GM12878 (cell line): ENCODE results near the gene PRMT7. TPM values are rescaled to one million over a fixed set of nuclear protein-coding genes. Genes with fewer than 3 reads are reported as not detected.

ENCODE experiments used
- ATAC-seq: fragments of 200-7000 bp; cut with Tn5 transposase; 3 replicates; pipeline ENCODE4 v1.9.1; 2020; ENCODE audit warnings: mild to moderate bottlenecking, moderate library complexity
- BruUV-seq: library from RNA; stranded (reverse); fragments of 400-500 nt; replicated peaks from 2 replicates; lab custom pipeline; 2021; lab: Mats Ljungman, UMichigan
- CTCF ChIA-PET: fragments of 300-600 bp; sonication (Branson Sonifier 250); formaldehyde crosslinking; extraction: SDS; loops from one replicate; lab custom pipeline; 2021; ENCODE audit warnings: inconsistent platforms; lab: Yijun Ruan, JAX
- POLR2A ChIA-PET: fragments of 350-600 bp; formaldehyde crosslinking; extraction: SDS; loops from one replicate; lab custom pipeline; 2021; ENCODE audit warnings: inconsistent platforms; lab: Charles Lee
- RAD21 ChIA-PET: fragments of 300-600 bp; sonication (Branson Sonifier 250); formaldehyde crosslinking; loops from one replicate; lab custom pipeline; 2023; ENCODE audit warnings: antibody characterized with exemption; ENCODE audit not compliant: unreplicated experiment; lab: Charles Lee
- SMC1A ChIA-PET: fragments of 300-600 bp; sonication (Branson Sonifier 250); formaldehyde crosslinking; loops from one replicate; lab custom pipeline; 2023; ENCODE audit not compliant: unreplicated experiment, uncharacterized antibody; lab: Charles Lee
- DNase-seq: peaks from one replicate; pipeline ENCODE4 v3.0.0-alpha.2; 2011; ENCODE audit warnings: low read depth, low spot score
- FAIRE-seq: peaks from 3 replicates; lab custom pipeline; 2011; peaks lifted over from hg19 to GRCh38; lab: Jason Lieb, UNC
- H2AFZ ChIP-seq: 2 replicates; pipeline ENCODE4 v1.6.0; 2011; ENCODE audit warnings: low read depth, low read length, control low read depth; ENCODE audit not compliant: control insufficient read depth
- H3K27ac ChIP-seq: 2 replicates; pipeline ENCODE4 v1.5.1; 2011; ENCODE audit warnings: control low read depth; ENCODE audit not compliant: control insufficient read depth, insufficient read depth
- H3K27me3 ChIP-seq, 2 experiments: replicated peaks in 1 of 2; 2 replicates each; pipeline versions ENCODE4 v1.6.0 to v1.6.1; 2011; ENCODE audit warnings: low read length in 1 of 2; ENCODE audit not compliant: control insufficient read depth in 2 of 2, insufficient read depth in 2 of 2
- H3K36me3 ChIP-seq, 2 experiments: 2 replicates each; pipeline ENCODE4 v1.5.1; 2011; ENCODE audit warnings: low read length in 1 of 2; ENCODE audit not compliant: control insufficient read depth in 2 of 2, insufficient read depth in 2 of 2
- H3K4me1 ChIP-seq: 2 replicates; pipeline ENCODE4 v1.6.1; 2011; ENCODE audit warnings: mild to moderate bottlenecking, low read length, moderate library complexity, mixed read lengths; ENCODE audit not compliant: control insufficient read depth, insufficient read depth
- H3K4me2 ChIP-seq: 2 replicates; pipeline ENCODE4 v1.6.0; 2011; ENCODE audit warnings: control low read depth; ENCODE audit not compliant: control insufficient read depth, insufficient read depth
- H3K4me3 ChIP-seq: fragments of 200-600 bp; sonication (generic); 2 replicates; pipeline ENCODE4 v1.5.1; 2016
- H3K79me2 ChIP-seq: 2 replicates; pipeline ENCODE4 v1.6.0; 2011; ENCODE audit warnings: low read length; ENCODE audit not compliant: control insufficient read depth, insufficient read depth
- H3K9ac ChIP-seq: 2 replicates; pipeline ENCODE4 v1.8.0; 2011; ENCODE audit warnings: low read length, control low read depth, mixed read lengths; ENCODE audit not compliant: control insufficient read depth, insufficient read depth
- H3K9me3 ChIP-seq: replicated peaks from 3 replicates; pipeline ENCODE4 v1.5.1; 2011; ENCODE audit warnings: mild to moderate bottlenecking, low read length; ENCODE audit not compliant: control insufficient read depth, insufficient read depth
- H4K20me1 ChIP-seq: 2 replicates; pipeline ENCODE4 v1.6.0; 2011; ENCODE audit not compliant: control insufficient read depth, insufficient read depth
- CBX5 ChIP-seq: sonication (generic); IDR thresholded peaks from 2 replicates; pipeline ENCODE4 v1.6.1; 2016; ENCODE audit warnings: low read depth, moderate library complexity, mild to moderate bottlenecking, inconsistent platforms
- MAX ChIP-seq: IDR thresholded peaks from 2 replicates; pipeline ENCODE4 v1.6.1; 2012; ENCODE audit warnings: low read depth, low read length, improper control_type of control experiment
- POU2F2 ChIP-seq: IDR thresholded peaks from 3 replicates; pipeline ENCODE4 v1.6.1; 2011; ENCODE audit warnings: low read depth, mild to moderate bottlenecking, low read length, borderline replicate concordance
- RELA ChIP-seq: fragments of 450-650 bp; IDR thresholded peaks from 2 replicates; pipeline ENCODE4 v1.8.0; 2014; ENCODE audit warnings: borderline replicate concordance; ENCODE audit not compliant: partially characterized antibody
- SPI1 ChIP-seq: IDR thresholded peaks from 2 replicates; pipeline ENCODE4 v1.6.1; 2011; ENCODE audit warnings: low read depth, mild to moderate bottlenecking, low read length, moderate library complexity, borderline replicate concordance; ENCODE audit not compliant: insufficient read depth
- TCF7 ChIP-seq: IDR thresholded peaks from 2 replicates; pipeline ENCODE4 v1.6.1; 2014; ENCODE audit warnings: antibody characterized with exemption, borderline replicate concordance
- ZNF217 ChIP-seq: fragments of 450-650 bp; IDR thresholded peaks from 2 replicates; pipeline ENCODE4 v1.6.1; 2017; ENCODE audit warnings: antibody characterized with exemption, mild to moderate bottlenecking
- ZNF384 ChIP-seq: IDR thresholded peaks from 2 replicates; pipeline ENCODE4 v1.6.1; 2012; ENCODE audit warnings: low read depth, mild to moderate bottlenecking, low read length, improper control_type of control experiment, borderline replicate concordance
- WGBS: methylation state at CpG from one replicate; pipeline ENCODE4 v1.1.6; 2016; ENCODE audit warnings: low lambda C conversion rate; ENCODE audit not compliant: insufficient replicate concordance, insufficient coverage; ENCODE audit errors: missing lambda C conversion rate; 5-methylcytosine and 5-hydroxymethylcytosine counted together
- in situ Hi-C: fragments of 300-500 bp; cut with MboI; formaldehyde crosslinking; loops from 9 replicates; pipeline ENCODE4 v1.14.3; 2018; ENCODE audit warnings: mixed read lengths
- intact Hi-C: fragments of 100-400 bp; cut with micrococcal nuclease; formaldehyde crosslinking; loops from one replicate; pipeline ENCODE4 v1.14.2; 2022; ENCODE audit not compliant: unreplicated experiment
- polyA plus RNA-seq, 11 experiments: library from polyadenylated mRNA; depleted of rRNA in 4 of 11; unstranded in 6 of 11; stranded (reverse) in 5 of 11; fragments of >200 nt; fragmentation: Nextera tagmentation in 4 of 11; fragmentation: Illumina TruSeq in 1 of 11; extraction: Ambion mirVana in 4 of 11; extraction: Trizol in 1 of 11; gene quantifications; 1 replicate in 1 of 11; 2 replicates in 10 of 11; pipeline versions ENCODE4 v1.2.1 to v1.2.3, GENCODE V29; 2011 to 2016; ENCODE audit warnings: inconsistent platforms in 2 of 11, missing spikeins in 2 of 11, low read depth in 1 of 11
- total RNA-seq, 4 experiments: library from RNA; depleted of rRNA in 3 of 4; stranded (reverse); fragments of >200 nt in 3 of 4; fragmentation: Illumina TruSeq in 1 of 4; extraction: Trizol in 1 of 4; gene quantifications; 2 replicates each; pipeline versions ENCODE4 v1.2.1 to v1.2.3, GENCODE V29; 2013 to 2021

The PRMT7 gene
- total and polyA plus RNA-seq, 10 of the 15 experiments (the other 5 are each of a cell fraction or from before 2014, with no cell fraction given): 5.1 to 56.1 (median 42.0) TPM

GRCh38 chr16:68372381-68372720 lies 61.5 kb downstream of the PRMT7 start (continued):
- no peak for TF ChIP-seq POU2F2

GRCh38 chr16:68372806-68373205 lies 62.0 kb downstream of the PRMT7 start:
- POLR2A ChIA-PET: no interaction called here
- H3K9me3 ChIP-seq: no peaks in the 10 kb centered on the region
- H2AFZ ChIP-seq: no peak overlapping the region
- CTCF ChIA-PET: interaction anchor here (1.4 to 9.1 kb wide), 3 partner anchors 10 to 44 kb away, joined by 3 to 77 read pairs (median 3); no protein-coding TSS in a partner anchor
- WGBS: 73% methylated on average over 8 of the region's 8 CpGs
- in situ Hi-C loops (no loop called here), intact Hi-C loops (no loop called here)
- SMC1A ChIA-PET: no interaction called here
- no peaks in the 10 kb centered on the region for H3K79me2 ChIP-seq
- no peaks in the 10 kb centered on the region; a peak in 2 of 4 replicates for H3K27me3 ChIP-seq
- H3K4me3 ChIP-seq: no peak overlapping the region
- RAD21 ChIA-PET: interaction anchor here (0.9 kb wide), 1 partner anchor 12 kb away, joined by 3 read pairs; no protein-coding TSS in a partner anchor
- TF ChIP-seq POU2F2 (no peak), ZNF217 (no peak), SPI1 (no peak), CBX5 (no peak), ZNF384 (no peak), RELA (no peak), MAX (no peak), TCF7 (no peak)
- ATAC-seq (no peak), FAIRE-seq (no peak), DNase-seq (no peak)
- no peak overlapping the region for H3K27ac ChIP-seq
- peaks cover 30% of the 10 kb centered on the region for H3K4me1 ChIP-seq
- BruUV-seq: no TSS peak
- no peaks in the 10 kb centered on the region for H3K36me3 ChIP-seq
- no peaks in the 10 kb centered on the region for H4K20me1 ChIP-seq
- H3K9ac ChIP-seq: no peak overlapping the region
- no peak overlapping the region for H3K4me2 ChIP-seq
